SH-SY5Y (cell line): ENCODE data around the gene LAPTM5.

ENCODE experiments used
- GATA2 ChIP-seq: IDR thresholded peaks from 2 replicates; pipeline ENCODE4 v1.6.1; 2011; ENCODE audit warnings: mild to moderate bottlenecking, low read depth, low read length
- GATA3 ChIP-seq: IDR thresholded peaks from 2 replicates; pipeline ENCODE4 v1.6.1; 2011; ENCODE audit warnings: low read depth, mild to moderate bottlenecking, low read length, moderate library complexity

GRCh38 chr1:30804352-30804751 is 46.8 kb upstream of the LAPTM5 start:
- TF ChIP-seq GATA2 (no peak), GATA3 (no peak)
